Posterior cingulate gyrus (tissue), 11 donors: ENCODE results near the gene NPAS3.

Source experiments
- DNase-seq, 10 donors: peaks; one replicate each; pipeline versions ENCODE4 v3.0.0 to v3.0.0-alpha.2; 2020 to 2021; ENCODE audit warnings: mixed read lengths in 3 of 10
- intact Hi-C: fragments of 100-400 bp; cut with DNase I; formaldehyde crosslinking; loops from one replicate; pipeline ENCODE4 v1.15.1; 2023

NPAS3 gene

GRCh38 chr14:33631441-33631840 lies 692.8 kb downstream of the NPAS3 start:
- no peak for DNase-seq
- intact Hi-C loops, result no loop called here

DNA sequence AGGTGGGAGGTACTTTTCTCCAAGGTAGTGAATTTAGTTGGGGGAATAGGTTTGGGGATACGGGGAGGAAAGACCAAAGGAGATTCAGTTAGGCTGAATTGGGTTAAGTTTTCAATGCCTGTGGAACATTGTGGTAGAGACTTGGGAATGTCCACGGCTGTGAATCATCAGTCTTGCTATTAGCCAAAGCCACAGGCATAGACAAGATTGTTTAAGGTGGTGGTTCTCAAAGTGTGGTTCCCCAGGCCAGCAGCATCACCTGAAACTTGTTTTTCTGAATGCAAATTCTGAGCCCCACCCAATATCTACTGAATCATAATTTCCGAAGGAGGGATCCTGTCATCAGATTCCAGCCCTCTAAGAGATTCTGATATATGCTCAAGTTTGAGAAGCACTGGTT lies 696.0 kb downstream of the NPAS3 start:
- DNase-seq, result no peak
- intact Hi-C loops, result no loop called here

- DNase-seq, result no peak
Observed at GRCh38 chr14:33636716-33637115, 698.0 kb downstream of the NPAS3 start.

GRCh38 chr14:33642080-33642479 lies 703.4 kb downstream of the NPAS3 start:
- intact Hi-C loops, result no loop called here
- no peak for DNase-seq

More at GRCh38 chr14:33636716-33637115, 698.0 kb downstream of the NPAS3 start:
- intact Hi-C loops, result no loop called here

DNA sequence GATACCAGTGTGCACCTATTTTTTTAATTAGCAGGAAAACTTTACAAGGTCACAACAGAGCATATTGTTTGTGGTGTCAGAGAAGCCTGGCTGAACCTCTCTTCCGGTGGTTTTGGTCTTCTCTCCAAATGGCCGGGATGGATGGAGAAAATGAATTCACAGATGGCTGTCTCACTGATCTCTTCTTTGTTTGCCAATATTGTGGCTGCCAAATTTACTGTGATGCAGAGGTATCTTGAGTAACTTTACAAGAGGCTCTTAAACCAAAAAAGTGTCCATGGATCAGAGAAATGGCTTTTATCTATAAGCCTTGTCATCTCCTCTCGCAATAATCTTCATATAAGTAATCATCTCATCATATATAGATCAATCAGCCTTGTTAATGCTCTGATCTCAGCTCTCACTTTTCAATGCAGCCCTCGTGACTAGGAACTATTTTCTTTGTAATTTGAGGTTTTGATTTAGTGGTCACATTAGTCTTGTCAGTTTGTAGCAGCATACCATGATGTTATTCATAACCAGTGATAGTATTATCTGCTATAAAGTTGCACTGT lies 704.1 kb downstream of the NPAS3 start:
- DNase-seq, result no peak
- intact Hi-C loops, result no loop called here

GRCh38 chr14:33643426-33644181 lies 704.9 kb downstream of the NPAS3 start:
- no peak for DNase-seq

DNA sequence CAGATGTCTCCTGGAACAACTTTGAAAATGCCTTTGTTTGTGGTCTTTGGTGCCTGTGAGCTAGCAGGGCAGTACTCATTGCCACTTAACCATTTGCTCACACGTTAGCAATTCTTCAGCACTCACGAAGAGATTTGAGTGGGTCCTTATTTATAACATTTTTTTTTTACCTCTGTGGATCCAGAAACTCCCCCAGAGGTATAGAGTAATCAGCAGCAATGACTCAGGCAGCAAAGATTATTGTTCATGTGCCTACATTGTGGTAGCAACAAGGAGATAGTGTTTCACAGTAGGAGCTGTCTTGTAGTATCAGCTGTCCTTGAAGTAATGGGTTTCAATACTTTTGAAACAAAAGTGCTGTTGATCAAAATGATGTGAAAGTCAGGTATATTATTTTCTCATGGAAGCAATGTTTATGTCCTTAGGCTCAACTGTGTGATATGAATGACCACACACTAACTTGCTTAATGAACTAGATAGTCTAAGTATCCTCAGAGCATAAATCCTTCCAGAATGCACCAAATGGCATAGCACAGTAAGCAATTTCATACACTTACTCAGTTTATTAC lies 708.1 kb downstream of the NPAS3 start:
- intact Hi-C loops, result no loop called here

More at GRCh38 chr14:33643426-33644181, 704.9 kb downstream of the NPAS3 start:
- intact Hi-C loops, result no loop called here

DNA sequence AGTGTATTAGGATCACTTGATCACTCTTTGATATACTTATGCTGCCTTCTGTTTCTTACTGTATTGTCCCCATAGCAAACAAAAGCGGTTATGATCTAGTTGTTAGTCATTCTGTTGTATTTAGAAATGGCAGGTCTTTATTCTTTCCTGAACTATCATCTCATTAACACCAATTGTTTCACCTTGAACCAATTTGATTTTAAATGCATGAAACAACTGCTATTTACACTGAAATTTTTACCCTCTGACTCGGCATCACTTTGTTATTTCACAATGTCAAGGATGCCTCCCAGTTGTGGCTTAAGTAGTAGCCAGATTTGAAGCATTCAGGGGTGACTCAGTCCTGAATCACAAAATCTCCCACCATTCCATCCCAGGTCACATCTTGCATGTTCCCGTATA lies 708.7 kb downstream of the NPAS3 start:
- intact Hi-C loops, result no loop called here
- no peak for DNase-seq

More for the DNA sequence above, 708.1 kb downstream of the NPAS3 start:
- DNase-seq, result no peak

- no peak for DNase-seq
- intact Hi-C loops, result no loop called here
Observed at GRCh38 chr14:33650430-33650829, 711.8 kb downstream of the NPAS3 start.

GRCh38 chr14:33652566-33653307 lies 714.1 kb downstream of the NPAS3 start:
- intact Hi-C loops, result no loop called here
- DNase-seq, result no peak

- intact Hi-C loops, result no loop called here
- DNase-seq, result no peak
Observed at GRCh38 chr14:33653308-33653695, 714.6 kb downstream of the NPAS3 start.

DNA sequence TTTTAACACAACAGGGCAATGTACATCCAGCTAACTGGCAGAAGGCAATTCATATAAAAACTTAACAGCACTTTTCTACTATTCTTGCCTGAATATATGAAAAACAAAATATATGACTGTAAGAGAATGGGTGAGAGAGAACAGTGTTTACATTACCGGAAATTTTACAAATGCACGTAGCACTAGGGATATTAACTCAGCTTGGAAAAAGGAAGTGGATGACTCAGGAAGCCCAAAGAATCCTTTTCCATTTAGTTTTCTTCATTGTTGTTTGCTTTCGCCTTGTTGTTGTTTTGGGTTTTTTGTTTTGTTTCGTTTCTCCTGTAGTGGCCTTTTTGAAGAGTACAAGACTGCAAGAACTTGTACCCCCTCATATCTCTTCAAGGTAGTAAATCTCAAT lies 716.7 kb downstream of the NPAS3 start:
- no peak for DNase-seq
- intact Hi-C loops, result no loop called here

GRCh38 chr14:33657476-33657875 lies 718.8 kb downstream of the NPAS3 start:
- DNase-seq, result no peak
- intact Hi-C loops, result no loop called here

DNA sequence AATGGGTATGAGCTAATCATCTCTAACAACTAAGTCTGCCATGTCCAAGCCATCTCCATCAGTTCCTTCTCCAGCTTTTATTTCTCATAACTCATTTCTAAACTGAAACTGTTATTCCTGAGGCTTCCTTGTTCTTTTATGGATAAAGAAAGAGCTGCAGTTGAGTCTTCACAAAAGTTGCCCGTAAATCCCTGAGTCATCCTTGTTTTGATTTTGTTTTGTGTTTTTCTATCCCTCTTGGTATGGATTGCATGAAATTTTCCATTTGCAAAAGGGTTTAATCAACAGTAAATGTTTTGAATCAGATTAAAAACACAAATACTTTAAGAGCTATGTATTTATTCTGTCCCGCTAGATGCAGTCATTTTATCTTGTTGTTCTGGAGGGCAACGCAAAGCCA lies 721.6 kb downstream of the NPAS3 start:
- intact Hi-C loops, result no loop called here
- no peak for DNase-seq

DNA sequence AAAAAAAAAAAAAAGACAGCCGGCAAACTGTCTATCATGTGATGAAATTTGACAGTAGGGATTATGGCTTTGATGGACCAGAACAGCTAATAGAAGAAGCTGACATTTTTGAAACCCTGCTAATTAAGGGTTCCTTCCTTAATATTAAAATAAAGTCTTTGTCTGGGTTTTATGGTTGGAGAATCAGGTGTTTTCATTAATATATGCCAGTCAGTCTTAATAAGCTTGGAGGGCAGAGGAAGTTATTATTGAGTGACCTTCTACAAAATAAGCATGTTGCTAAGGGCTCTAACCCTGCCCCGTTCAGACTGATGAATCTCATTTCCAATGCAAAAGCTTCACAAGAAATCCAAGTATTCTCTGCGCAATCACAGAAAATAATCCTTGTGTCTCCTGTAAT lies 722.4 kb downstream of the NPAS3 start:
- DNase-seq, result no peak
- intact Hi-C loops, result no loop called here

- no peak for DNase-seq
- intact Hi-C loops, result no loop called here
Observed at GRCh38 chr14:33668066-33668465, 729.4 kb downstream of the NPAS3 start.

DNA sequence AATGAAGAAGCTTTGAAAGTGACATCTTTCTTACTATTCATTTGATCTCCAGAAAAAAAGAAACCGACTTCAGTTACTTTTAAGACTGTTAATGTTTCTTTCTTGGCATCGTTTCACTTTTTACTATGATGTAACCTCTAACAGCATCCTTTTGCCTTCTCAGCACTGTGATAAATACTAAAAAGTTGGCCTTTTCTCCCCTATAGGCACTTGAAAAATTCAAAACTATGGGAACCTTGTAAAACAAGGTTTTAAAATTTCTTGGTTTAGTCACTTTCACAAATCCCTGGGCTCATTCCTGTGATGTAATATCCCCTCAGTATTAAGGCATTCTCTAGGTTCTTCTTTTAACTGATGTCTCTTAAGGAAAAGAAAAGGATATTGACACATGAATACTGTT lies 730.4 kb downstream of the NPAS3 start:
- intact Hi-C loops, result no loop called here
- DNase-seq, result no peak

DNA sequence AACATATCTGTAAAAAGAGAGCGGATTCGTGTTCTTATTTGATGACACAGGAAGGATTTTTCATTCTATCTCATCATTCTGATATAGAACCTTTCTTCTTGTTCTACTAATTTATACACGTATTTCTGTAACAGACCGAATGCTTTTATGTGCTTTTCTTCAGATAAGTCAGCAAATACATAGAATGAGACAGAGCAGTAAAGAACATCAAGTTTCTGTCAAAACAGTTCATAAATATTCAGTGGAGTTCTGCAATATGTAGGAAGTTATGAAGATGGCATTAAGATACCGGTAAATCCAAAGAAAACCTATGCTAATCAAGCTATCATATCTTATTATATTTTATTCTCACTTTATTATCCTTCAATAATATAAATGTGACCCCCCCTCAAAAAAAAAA lies 731.6 kb downstream of the NPAS3 start:
- no peak for DNase-seq
- intact Hi-C loops, result no loop called here

DNA sequence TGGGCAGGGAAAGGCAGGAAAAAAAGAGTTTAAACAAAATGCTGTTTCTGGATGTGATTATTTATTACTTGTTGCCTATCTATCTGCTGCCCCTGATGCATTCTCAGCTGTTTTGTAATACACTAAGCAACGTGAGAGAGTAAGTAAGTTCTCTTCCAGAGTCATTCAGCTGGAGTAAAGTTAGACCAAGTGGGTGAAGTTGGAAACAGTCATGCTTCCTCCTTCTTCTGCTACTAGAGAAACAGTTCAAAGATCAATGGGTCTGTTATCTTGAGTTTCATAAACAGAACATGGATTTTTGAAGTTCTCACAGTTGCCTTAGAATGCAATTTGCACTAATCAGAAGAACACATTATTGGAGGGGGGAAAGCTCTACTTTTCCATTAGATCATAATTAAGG lies 732.9 kb downstream of the NPAS3 start:
- DNase-seq, result no peak
- intact Hi-C loops, result no loop called here

DNA sequence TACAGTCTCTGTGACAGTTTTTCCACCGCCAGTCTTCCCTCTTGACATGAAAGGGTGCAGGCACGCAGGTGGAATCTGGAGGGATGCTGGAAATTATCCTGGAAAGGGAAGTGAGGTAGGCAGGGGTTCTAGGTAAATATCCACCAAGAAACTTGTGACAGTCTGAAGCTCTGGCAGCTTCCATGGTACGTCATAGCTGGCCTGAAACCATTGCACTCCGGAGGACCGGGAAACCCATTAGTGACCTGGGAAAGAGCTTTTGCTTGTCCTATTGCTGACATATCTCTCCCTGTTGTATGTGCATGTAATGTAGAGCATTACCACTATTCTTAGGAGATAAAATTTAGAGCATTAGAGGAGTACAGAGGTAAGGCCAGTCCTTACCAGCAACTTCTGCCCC lies 736.2 kb downstream of the NPAS3 start:
- no peak for DNase-seq
- intact Hi-C loops, result loop anchor here (5.0 kb wide), 1 partner anchor 117 kb away; no protein-coding TSS in a partner anchor

GRCh38 chr14:33675415-33676130 lies 736.9 kb downstream of the NPAS3 start:
- intact Hi-C loops, result loop anchor here (5.0 kb wide), 1 partner anchor 117 kb away; no protein-coding TSS in a partner anchor
- DNase-seq, result no peak
